GM12872 (cell line): Measurements from ENCODE around the gene CSNK1G1.

Experiments used
- CTCF ChIP-seq: IDR thresholded peaks from 3 replicates; pipeline ENCODE4 v1.5.1; 2011; ENCODE audit warnings: low read depth, mild to moderate bottlenecking, low read length, moderate library complexity; ENCODE audit not compliant: insufficient read depth

Gene CSNK1G1

GRCh38 chr15:64343222-64343621 lies 12.8 kb downstream of the CSNK1G1 start:
- no peak for TF ChIP-seq CTCF

- TF ChIP-seq CTCF = no peak
These were observed 14.0 kb downstream of the CSNK1G1 start for GRCh38 chr15:64341961-64342360.

GRCh38 chr15:64340355-64340754 lies 15.6 kb downstream of the CSNK1G1 start:
- TF ChIP-seq CTCF = no peak

GRCh38 chr15:64337761-64338160 lies 18.2 kb downstream of the CSNK1G1 start:
- no peak for TF ChIP-seq CTCF

- no peak for TF ChIP-seq CTCF
These were observed 21.7 kb downstream of the CSNK1G1 start for GRCh38 chr15:64333986-64334929.

GRCh38 chr15:64333516-64333915 lies 22.5 kb downstream of the CSNK1G1 start:
- no peak for TF ChIP-seq CTCF

- TF ChIP-seq CTCF = no peak
These were observed 31.7 kb downstream of the CSNK1G1 start for GRCh38 chr15:64324165-64324877.
